Measurements from ENCODE around the gene CHD9.

Gene CHD9

GRCh38 chr16:53129281-53130158, 74.7 kb downstream of the CHD9 start:
- DNase-seq (ENCODE audit: low read depth in 2 of 3, low spot score in 2 of 3), result no peak

- peak; percentile 77 to 86 (median 83) for DNase-seq (ENCODE audit: low read depth in 2 of 3, low spot score in 2 of 3)
These were observed 75.6 kb downstream of the CHD9 start for GRCh38 chr16:53130159-53131049.

GRCh38 chr16:53131050-53131362, 76.2 kb downstream of the CHD9 start:
- no peak for DNase-seq (ENCODE audit: low read depth in 2 of 3, low spot score in 2 of 3)

DNA sequence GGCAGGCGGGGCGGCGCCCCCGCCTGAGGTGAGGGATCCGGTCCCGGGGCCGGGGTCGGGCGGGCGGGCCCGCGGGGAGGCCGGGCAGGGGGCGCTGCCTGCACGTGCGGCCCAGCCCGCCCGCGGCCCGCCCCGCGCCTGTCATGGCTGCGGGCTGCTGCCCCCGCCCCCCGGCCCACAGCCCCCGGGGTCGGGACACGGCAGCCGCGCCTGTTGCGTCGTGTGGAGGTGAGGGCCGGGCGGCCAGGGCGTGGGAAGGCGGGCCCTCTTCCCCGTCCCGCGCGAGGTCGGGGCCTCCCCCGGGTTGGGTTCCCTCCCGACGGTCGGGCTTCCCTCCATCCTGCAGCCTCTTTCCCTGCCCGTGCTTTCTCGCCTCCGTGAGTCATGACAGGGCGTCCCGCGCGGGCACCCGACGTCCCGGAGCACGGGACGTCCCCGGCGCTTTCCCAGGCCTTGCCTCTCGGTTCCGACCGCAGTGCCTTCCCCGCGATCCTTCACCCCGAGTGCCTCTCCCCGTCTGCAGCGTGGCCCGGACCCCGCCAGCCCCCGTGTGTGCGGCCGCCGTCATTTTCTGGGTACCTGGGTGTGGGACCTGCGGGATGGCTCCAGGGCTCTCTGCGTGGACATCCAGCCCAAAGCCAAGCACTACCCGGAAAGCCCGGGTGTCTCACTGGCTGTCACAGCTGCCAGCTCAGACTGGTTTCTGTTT, 76.7 kb downstream of the CHD9 start:
- peak; percentile 12 to 44 (median 32) for DNase-seq (ENCODE audit: low read depth in 2 of 3, low spot score in 2 of 3)

GRCh38 chr16:53132406-53132805, 77.6 kb downstream of the CHD9 start:
- no peak for DNase-seq (ENCODE audit: low read depth in 2 of 3, low spot score in 2 of 3)

DNA sequence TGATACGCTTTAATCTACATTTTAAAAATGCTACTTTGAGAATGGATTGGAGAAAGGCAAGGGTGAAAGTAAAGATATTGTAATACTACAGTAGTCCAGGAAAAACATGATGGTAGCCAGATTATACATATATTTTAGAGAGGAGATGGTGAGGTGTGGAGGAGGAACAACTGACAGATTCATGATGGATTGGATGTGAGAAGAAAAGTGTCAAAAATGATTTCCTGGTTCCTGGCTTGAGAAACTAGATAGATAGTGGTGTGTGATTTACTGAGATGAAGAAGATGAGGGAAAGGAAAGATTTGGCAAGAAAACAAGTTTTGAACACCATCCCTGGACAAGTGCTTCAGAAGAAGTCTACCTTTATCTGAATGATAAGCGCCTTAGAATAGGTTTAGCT, 80.5 kb downstream of the CHD9 start:
- no peak for DNase-seq (ENCODE audit: low read depth in 2 of 3, low spot score in 2 of 3)

DNA sequence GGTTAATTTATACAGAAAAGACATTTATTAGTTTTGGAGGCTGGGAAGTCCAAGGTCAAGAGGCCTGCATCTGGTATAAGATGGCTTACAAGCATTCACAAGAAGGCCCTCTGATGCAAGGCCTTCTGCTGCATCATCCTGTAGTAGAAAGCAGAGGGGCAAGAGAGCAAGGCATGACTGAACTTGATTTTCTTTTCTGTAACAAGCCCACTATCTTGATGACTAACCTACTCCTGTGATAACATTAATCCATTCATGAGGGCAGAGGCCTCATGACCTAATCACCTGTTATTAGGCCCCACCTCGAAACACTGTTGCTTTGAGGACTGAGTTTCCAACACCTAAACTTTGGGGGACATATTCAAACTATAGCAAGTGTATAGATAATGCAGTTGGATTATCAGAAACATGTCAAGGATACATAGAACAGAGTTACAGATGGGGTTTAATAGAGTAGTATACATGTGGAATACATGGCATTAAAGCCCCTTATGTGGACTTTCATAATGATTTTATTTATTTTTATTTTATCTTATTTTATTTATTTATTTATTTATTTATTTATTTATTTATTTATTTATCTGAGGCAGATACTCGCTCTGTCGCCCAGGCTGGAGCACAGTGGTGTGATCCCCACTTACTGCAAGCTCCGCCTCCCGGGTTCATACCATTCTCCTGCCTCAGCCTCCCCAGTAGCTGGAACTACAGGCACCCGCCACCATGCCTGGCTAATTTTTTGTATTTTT, 88.2 kb downstream of the CHD9 start:
- no peak for DNase-seq (ENCODE audit: low read depth in 2 of 3, low spot score in 2 of 3)

DNA sequence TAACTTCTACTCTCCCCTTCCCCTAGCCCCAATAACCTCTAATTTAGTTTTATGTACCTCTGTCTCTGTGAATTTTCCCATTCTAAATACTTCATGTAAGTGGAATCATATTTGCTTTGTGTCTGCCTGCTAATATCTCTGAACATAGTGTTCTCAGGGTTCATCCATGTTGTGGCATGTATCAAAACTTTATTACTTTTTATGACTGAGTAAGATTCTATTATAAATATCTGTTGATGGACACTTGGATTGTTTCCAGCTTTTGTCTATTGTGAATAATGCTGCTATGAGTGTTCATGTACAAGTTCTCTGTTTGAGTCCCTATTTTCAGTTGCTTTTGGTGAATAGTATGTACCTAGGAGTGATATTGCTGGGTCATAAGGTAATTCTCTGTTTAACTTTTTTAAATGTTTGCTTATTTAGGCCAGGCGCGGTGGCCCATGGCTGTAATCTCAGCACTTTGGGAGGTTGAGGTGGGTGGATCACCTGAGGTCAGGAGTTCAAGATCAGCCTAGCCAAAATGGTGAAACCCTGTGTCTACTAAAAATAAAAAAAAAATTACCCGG, 92.8 kb downstream of the CHD9 start:
- no peak for DNase-seq (ENCODE audit: low read depth in 2 of 3, low spot score in 2 of 3)

DNA sequence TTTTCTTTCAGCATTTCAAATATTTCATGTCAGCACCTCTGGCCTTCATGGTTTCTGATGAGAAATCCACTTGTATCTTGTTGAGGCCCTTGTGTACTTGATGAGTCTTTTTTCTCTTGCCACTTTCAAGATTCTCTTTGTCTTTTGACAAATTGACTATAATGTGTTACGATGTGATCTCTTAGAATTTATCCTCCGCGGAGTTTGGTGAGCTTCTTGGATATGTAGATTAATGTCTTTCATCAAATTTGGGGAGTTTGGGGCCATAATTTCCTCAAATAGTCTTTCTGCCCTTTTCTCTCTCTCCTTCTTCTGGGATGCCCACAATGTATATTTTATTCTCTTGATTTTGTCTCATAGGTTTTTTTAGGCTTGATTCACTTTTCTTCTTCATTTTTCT, 96.0 kb downstream of the CHD9 start:
- DNase-seq (ENCODE audit: low read depth in 2 of 3, low spot score in 2 of 3), result no peak

GRCh38 chr16:53152329-53152728, 97.5 kb downstream of the CHD9 start:
- DNase-seq (ENCODE audit: low read depth in 2 of 3, low spot score in 2 of 3), result no peak

- no peak for DNase-seq (ENCODE audit: low read depth in 2 of 3, low spot score in 2 of 3)
These were observed 98.3 kb downstream of the CHD9 start for GRCh38 chr16:53153130-53153529.

GRCh38 chr16:53154513-53154912, 99.7 kb downstream of the CHD9 start:
- no peak for DNase-seq (ENCODE audit: low read depth in 2 of 3, low spot score in 2 of 3)

- no peak for DNase-seq (ENCODE audit: low read depth in 2 of 3, low spot score in 2 of 3)
These were observed 101.7 kb downstream of the CHD9 start for GRCh38 chr16:53156516-53156915.

GRCh38 chr16:53159781-53160436, 105.1 kb downstream of the CHD9 start:
- DNase-seq (ENCODE audit: low read depth in 2 of 3, low spot score in 2 of 3), result no peak

- DNase-seq (ENCODE audit: low read depth in 2 of 3, low spot score in 2 of 3), result no peak
These were observed 111.3 kb downstream of the CHD9 start for GRCh38 chr16:53166099-53166498.

DNA sequence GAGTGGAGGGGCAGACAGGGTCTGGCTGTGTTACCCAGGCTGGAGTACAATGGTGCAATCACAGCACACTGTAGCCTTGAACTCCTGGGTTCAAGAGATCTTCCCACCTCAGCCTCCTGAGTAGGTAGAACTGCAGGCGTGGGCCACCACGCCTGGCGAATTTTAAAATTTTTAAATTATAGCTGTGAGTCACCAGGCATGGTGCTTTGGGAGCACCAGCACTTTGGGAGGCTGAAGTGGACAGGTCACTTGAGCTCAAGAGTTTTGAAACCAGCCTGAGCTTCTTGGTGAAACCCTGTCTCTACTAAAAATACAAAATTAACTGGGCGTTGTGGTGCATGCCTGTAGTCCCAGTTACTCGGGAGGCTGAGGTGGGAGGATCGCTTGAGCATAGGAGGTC, 114.0 kb downstream of the CHD9 start:
- DNase-seq (ENCODE audit: low read depth in 2 of 3, low spot score in 2 of 3), result no peak

- no peak for DNase-seq (ENCODE audit: low read depth in 2 of 3, low spot score in 2 of 3)
These were observed 117.7 kb downstream of the CHD9 start for GRCh38 chr16:53172517-53172916.

GRCh38 chr16:53175118-53175517, 120.3 kb downstream of the CHD9 start:
- DNase-seq (ENCODE audit: low read depth in 2 of 3, low spot score in 2 of 3), result no peak

GRCh38 chr16:53176434-53176833, 121.6 kb downstream of the CHD9 start:
- no peak for DNase-seq (ENCODE audit: low read depth in 2 of 3, low spot score in 2 of 3)

- no peak for DNase-seq (ENCODE audit: low read depth in 2 of 3, low spot score in 2 of 3)
These were observed 128.7 kb downstream of the CHD9 start for GRCh38 chr16:53183442-53183841.

Measured in activated CD8-positive, alpha-beta memory T cell treated with anti-CD3 and anti-CD28 coated beads for 48 hours (primary cell).